DOHH2 (cell line): ENCODE results near the gene USP31.

ENCODE experiments used
- CTCF ChIP-seq: fragments of 200-600 bp; sonication (generic); IDR thresholded peaks from one replicate; pipeline ENCODE4 v1.5.1; 2014; ENCODE audit warnings: antibody characterized with exemption, mild to moderate bottlenecking, low read depth, low read length; ENCODE audit not compliant: poor library complexity, severe bottlenecking
- EZH2phosphoT487 ChIP-seq: fragments of 200-600 bp; sonication (generic); IDR thresholded peaks from 2 replicates; pipeline ENCODE4 v1.6.1; 2017; ENCODE audit warnings: borderline replicate concordance, mild to moderate bottlenecking, antibody characterized with exemption, low read length, moderate library complexity, mixed read lengths

- TF ChIP-seq CTCF: no peak
- no peak for TF ChIP-seq EZH2phosphoT487
These were observed 134.7 kb downstream of the USP31 start for GRCh38 chr16:23014592-23014991.
